GM21737 (cell line): Measurements from ENCODE around the gene B3GNT2.
"Not testable (repeated sequence)": the region's sequence is repeated elsewhere in the genome, so short reads cannot be mapped to it uniquely, and the experiment has no call there.

ENCODE experiments used
- ATAC-seq: cut with Tn5 transposase; IDR thresholded peaks from one replicate; pipeline ENCODE4 v1.9.1; 2021; ENCODE audit warnings: mild to moderate bottlenecking, moderate library complexity; ENCODE audit not compliant: unreplicated experiment

Gene B3GNT2

GRCh38 chr2:62229082-62229605 is 33.2 kb downstream of the B3GNT2 start:
- ATAC-seq, result no peak

GRCh38 chr2:62231541-62231940 is 35.6 kb downstream of the B3GNT2 start:
- no peak for ATAC-seq

- ATAC-seq, result no peak
These were observed 39.1 kb downstream of the B3GNT2 start for GRCh38 chr2:62234755-62235655.

- no peak for ATAC-seq
These were observed 40.6 kb downstream of the B3GNT2 start for GRCh38 chr2:62236499-62236898.

- ATAC-seq, result no peak
These were observed 42.3 kb downstream of the B3GNT2 start for GRCh38 chr2:62238236-62238635.

GRCh38 chr2:62240546-62240945 is 44.6 kb downstream of the B3GNT2 start:
- no peak for ATAC-seq

- no peak for ATAC-seq
These were observed 48.1 kb downstream of the B3GNT2 start for GRCh38 chr2:62243983-62244382.

- ATAC-seq, result no peak
These were observed 52.3 kb downstream of the B3GNT2 start for GRCh38 chr2:62248226-62248625.

- no peak for ATAC-seq
These were observed 54.3 kb downstream of the B3GNT2 start for GRCh38 chr2:62250239-62250638.

GRCh38 chr2:62254424-62255266 is 58.7 kb downstream of the B3GNT2 start:
- ATAC-seq, result no peak

- no peak for ATAC-seq
These were observed 61.6 kb downstream of the B3GNT2 start for GRCh38 chr2:62257466-62257865.

- no peak for ATAC-seq
These were observed 67.3 kb downstream of the B3GNT2 start for GRCh38 chr2:62263076-62263715.

GRCh38 chr2:62264186-62264585 is 68.3 kb downstream of the B3GNT2 start:
- ATAC-seq, result no peak

- ATAC-seq, result no peak
These were observed 69.2 kb downstream of the B3GNT2 start for GRCh38 chr2:62265106-62265505.

GRCh38 chr2:62266433-62267038 is 70.6 kb downstream of the B3GNT2 start:
- ATAC-seq, result no peak

- ATAC-seq, result no peak
These were observed 71.8 kb downstream of the B3GNT2 start for GRCh38 chr2:62267696-62268095.

GRCh38 chr2:62268681-62269188 is 72.8 kb downstream of the B3GNT2 start:
- not testable (repeated sequence) for ATAC-seq

GRCh38 chr2:62270728-62271127 is 74.8 kb downstream of the B3GNT2 start:
- ATAC-seq, result no peak
